Suprapubic skin (tissue), 3 donors: Measurements from ENCODE around the gene ZNF148.

Experiments used
- POLR2A ChIP-seq, 2 donors: fragments of 450-650 bp; IDR thresholded peaks; one replicate each; pipeline ENCODE4 v1.6.1; 2017; ENCODE audit warnings: antibody characterized with exemption in 2 of 2, mild to moderate bottlenecking in 2 of 2, moderate library complexity in 2 of 2
- TF ChIP-seq, protein P1 (sequence below), 2 donors: fragments of 200-600 bp in 1 of 2; fragments of 450-650 bp in 1 of 2; sonication (generic) in 1 of 2; IDR thresholded peaks; one replicate each; pipeline ENCODE4 v1.5.1; 2016 to 2019; ENCODE audit warnings: antibody characterized with exemption in 2 of 2, mild to moderate bottlenecking in 1 of 2, moderate library complexity in 1 of 2

DNA sequence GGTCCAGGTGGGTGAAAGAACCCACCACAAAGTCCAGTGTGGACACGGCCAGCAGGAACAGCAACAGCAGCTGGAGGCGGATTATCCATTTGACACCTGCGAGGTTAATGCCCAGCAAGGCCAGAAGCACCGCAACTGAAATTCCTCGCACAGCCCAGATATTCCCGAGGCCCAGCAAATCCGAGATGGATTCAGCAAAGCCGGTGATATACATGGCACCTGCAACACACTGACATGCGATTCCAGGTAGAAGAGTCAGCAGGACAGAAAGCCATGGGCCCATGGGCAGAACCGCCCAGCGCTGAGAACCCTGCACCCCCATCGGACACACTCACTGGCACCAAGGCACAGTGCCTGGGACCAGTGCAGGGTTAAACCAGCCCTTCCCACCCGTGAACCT, 197.4 kb downstream of the ZNF148 start:
- TF ChIP-seq, protein P1, sequence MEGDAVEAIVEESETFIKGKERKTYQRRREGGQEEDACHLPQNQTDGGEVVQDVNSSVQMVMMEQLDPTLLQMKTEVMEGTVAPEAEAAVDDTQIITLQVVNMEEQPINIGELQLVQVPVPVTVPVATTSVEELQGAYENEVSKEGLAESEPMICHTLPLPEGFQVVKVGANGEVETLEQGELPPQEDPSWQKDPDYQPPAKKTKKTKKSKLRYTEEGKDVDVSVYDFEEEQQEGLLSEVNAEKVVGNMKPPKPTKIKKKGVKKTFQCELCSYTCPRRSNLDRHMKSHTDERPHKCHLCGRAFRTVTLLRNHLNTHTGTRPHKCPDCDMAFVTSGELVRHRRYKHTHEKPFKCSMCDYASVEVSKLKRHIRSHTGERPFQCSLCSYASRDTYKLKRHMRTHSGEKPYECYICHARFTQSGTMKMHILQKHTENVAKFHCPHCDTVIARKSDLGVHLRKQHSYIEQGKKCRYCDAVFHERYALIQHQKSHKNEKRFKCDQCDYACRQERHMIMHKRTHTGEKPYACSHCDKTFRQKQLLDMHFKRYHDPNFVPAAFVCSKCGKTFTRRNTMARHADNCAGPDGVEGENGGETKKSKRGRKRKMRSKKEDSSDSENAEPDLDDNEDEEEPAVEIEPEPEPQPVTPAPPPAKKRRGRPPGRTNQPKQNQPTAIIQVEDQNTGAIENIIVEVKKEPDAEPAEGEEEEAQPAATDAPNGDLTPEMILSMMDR (IDR thresholded peaks at IDR 0.05) = no peak
- no peak for TF ChIP-seq POLR2A (IDR thresholded peaks at IDR 0.05)
